ENCODE results near the gene TNNT3.

TNNT3 gene

GRCh38 chr11:1978720-1979473 is 59.4 kb downstream of the TNNT3 start:
- no peak for TF ChIP-seq CTCF (conservative IDR thresholded peaks at IDR 0.05; ENCODE audit: low read depth, low read length)
- H3K4me3 ChIP-seq (ENCODE audit: low read length), result no peak overlapping the region
- no peak for DNase-seq (ENCODE audit: low read depth)

GRCh38 chr11:1979607-1980006 is 60.1 kb downstream of the TNNT3 start:
- TF ChIP-seq CTCF (conservative IDR thresholded peaks at IDR 0.05; ENCODE audit: low read depth, low read length), result no peak
- no peak for DNase-seq (ENCODE audit: low read depth)
- H3K4me3 ChIP-seq (ENCODE audit: low read length), result no peak overlapping the region

- DNase-seq (ENCODE audit: low read depth), result no peak
- TF ChIP-seq CTCF (conservative IDR thresholded peaks at IDR 0.05; ENCODE audit: low read depth, low read length), result no peak
- H3K4me3 ChIP-seq (ENCODE audit: low read length), result no peak overlapping the region
These were observed 63.5 kb downstream of the TNNT3 start for GRCh38 chr11:1982873-1983600.

GRCh38 chr11:1983601-1983961 is 64.1 kb downstream of the TNNT3 start:
- TF ChIP-seq CTCF (conservative IDR thresholded peaks at IDR 0.05; ENCODE audit: low read depth, low read length), result no peak
- no peak overlapping the region for H3K4me3 ChIP-seq (ENCODE audit: low read length)
- no peak for DNase-seq (ENCODE audit: low read depth)

- H3K4me3 ChIP-seq (ENCODE audit: low read length), result no peak overlapping the region
- no peak for TF ChIP-seq CTCF (conservative IDR thresholded peaks at IDR 0.05; ENCODE audit: low read depth, low read length)
- DNase-seq (ENCODE audit: low read depth), result no peak
These were observed 67.5 kb downstream of the TNNT3 start for GRCh38 chr11:1987024-1987423.

GRCh38 chr11:1988174-1988573 is 68.7 kb downstream of the TNNT3 start:
- DNase-seq (ENCODE audit: low read depth), result no peak
- no peak overlapping the region for H3K4me3 ChIP-seq (ENCODE audit: low read length)
- no peak for TF ChIP-seq CTCF (conservative IDR thresholded peaks at IDR 0.05; ENCODE audit: low read depth, low read length)

All from retinal pigment epithelial cell (primary cell).